ENCODE measurements around the gene SPESP1. TPM values are rescaled to one million over a fixed set of nuclear protein-coding genes. Genes with fewer than 3 reads are reported as not detected.
"Not testable (repeated sequence)": the region's sequence is repeated elsewhere in the genome, so short reads cannot be mapped to it uniquely, and the experiment has no call there.

Gene SPESP1
- 6.5 TPM for polyA plus RNA-seq (2013, experiment 1 of 2; ENCODE audit: insufficient read length)
- polyA plus RNA-seq (2013, experiment 2 of 2; ENCODE audit: insufficient read length) = 6.7 TPM

DNA sequence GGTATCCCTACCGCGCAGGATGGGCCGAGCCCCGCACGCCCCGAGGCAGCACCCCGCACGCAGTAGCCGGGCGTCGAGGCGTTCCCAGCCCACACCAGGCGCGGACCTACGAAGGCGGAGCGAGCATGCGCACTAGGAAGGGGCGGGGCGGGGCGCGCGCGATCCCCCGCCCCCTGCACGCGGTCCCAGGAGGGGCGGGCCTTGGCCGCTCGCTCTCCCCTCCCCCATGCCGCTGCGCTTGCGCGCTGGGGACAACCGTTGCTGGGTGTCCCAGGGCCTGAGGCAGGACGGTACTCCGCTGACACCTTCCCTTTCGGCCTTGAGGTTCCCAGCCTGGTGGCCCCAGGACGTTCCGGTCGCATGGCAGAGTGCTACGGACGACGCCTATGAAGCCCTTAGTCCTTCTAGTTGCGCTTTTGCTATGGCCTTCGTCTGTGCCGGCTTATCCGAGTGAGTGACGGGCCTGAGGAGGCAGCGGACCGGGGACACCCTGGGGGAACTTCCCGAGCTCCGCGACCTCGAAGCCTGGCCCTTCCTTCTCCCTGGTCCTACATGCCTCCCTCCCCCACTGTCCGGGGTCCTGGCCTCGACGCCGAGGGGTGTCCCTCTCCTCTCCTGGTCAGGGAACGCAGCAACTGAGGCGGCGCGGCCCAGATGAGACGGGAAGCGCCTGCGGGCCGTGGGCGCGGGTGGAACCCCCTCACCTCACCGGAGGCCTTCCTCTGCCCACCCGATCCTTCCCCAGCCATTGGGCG lies at the start of gene SPESP1:
Gene SPESP1 (plus strand): TSS at position 258 of the 755 bp plus-strand sequence. CDS start 129 bp downstream, at position 387.
- DNase-seq = peak; percentile 82

DNA sequence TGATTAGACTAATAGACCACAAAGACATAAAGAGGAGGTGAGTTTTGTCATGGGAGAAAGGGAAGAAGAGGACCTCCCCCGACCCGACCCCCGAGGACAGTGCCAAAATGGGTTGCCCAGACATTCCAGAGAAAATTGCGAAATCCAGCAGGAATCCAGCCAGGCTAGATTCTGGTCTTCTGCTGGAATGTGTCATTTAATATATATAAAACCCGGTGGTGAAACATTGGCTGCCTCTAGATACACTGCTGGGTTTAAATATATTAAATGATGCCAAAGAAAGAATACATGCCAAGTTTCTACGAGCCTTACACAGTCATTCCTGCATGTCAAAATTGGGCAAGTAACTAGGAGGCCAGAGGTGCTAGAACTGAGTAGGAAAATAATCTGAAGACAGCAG lies 45.3 kb upstream of the SPESP1 start:
- peak; percentile 78 for DNase-seq

DNA sequence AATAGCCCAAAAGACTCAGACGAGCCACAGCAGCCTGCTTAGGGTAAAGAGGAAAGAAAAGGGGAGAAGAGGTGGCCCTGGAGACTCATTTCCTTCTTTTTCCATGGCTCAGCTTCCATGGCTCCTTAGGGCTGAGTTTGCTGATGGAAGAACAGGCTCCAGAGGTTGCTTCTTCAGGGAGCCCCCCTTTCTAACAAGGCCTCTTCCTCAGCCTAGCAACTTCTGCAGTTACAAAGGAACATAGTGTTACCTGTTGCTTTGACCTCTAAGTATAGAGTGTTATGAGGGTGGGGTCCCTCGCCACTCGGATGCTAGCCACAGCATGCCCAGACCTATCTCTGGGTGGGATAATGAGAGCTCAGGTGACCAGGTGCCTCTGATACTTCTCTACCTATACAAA lies 43.2 kb upstream of the SPESP1 start:
- no peak for DNase-seq

DNA sequence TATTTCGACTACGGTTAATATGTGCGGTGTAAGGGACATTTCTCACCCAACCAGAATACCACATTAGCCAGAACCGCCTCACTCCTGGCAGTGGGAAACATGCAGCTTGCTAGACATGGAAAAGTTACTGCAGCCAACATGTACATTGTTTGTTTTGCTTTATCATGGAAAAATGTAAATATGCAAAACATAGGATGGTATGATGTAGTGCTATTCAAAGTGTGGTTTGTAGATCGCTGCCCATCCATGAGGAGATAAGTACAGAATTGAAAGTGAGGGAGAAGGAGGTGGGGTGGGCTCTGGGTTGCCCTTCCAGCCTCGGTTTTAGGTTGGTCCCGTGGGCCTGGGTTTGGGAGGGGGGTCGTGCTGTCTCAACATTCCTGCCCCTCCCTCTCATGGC lies 42.5 kb upstream of the SPESP1 start:
- DNase-seq = no peak

DNA sequence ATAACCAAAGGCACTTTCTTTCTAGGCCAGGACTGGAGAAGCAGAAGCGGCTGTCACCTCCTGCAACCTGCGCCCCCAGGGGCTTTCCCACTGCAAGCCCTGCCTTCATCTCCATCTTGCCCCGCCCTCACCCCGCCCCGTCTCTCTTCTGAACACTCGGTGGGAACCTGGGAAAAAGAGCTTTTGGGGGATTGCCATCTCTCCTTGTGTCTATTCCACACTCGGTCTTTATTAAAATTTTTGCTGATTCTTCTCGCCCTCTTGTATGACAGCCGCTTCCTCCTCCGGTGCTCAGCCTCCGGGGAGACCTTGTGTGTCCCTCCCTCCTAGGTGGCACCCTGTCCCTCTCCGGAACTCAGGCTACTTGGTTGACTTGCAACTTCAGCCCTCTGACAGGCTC lies 41.9 kb upstream of the SPESP1 start:
- no peak for DNase-seq

DNA sequence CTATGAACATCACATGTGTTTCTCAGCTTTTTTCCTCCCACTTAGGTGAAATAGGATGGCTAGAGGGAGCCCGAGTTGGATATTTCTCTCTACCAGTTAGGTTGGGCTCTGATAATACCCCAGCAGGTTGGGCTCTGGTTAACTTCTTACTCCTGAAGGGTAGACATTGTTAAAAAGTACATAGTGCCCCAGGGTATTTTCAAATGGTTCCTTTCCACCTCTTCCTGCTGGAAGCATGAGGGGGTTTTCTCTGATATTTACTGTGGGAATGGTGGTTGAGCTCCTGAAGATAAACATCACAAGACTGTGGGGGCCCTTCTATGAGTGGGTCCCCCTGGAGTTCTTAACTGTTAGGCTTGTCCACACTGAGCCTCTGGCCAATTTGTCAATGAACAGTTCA lies 36.1 kb upstream of the SPESP1 start:
- no peak for DNase-seq

DNA sequence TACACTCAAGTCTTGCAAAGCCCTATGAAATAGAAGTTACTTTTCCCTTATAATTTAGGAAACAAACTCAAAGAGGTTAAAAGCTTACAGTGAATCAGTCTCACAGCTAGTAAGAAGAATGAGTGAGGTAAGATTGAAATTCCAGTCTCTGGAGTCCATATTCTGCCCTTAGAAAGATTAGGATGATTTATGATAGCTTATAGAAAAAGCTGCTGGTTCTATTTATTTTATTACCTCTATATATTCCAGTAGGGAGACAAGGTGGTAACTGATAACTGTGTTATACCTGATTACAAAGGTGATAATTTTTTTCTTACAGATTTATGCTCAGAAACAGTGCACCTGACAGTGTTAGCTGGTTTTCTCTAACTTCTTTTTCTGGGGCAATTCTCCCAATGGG lies 34.1 kb upstream of the SPESP1 start:
- no peak for DNase-seq

DNA sequence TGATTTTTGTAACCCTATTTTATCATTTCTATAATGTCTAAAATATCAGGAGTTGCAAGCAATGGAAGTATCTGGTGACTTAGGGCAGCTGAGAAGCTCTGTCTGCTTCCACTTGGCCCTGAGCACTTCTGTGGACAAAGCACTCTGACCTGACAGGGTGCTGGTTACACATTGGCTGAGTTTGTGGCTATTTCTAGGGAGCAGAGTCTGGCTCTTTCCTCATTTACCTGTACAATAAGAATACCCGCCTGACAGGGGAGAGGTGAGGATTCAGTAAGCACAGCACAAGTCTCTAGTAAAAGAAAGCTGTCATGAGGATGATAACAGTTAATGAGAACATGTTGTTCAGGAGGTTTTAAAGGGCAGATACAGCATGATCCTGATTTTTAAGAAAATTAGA lies 33.3 kb upstream of the SPESP1 start:
- DNase-seq = no peak

DNA sequence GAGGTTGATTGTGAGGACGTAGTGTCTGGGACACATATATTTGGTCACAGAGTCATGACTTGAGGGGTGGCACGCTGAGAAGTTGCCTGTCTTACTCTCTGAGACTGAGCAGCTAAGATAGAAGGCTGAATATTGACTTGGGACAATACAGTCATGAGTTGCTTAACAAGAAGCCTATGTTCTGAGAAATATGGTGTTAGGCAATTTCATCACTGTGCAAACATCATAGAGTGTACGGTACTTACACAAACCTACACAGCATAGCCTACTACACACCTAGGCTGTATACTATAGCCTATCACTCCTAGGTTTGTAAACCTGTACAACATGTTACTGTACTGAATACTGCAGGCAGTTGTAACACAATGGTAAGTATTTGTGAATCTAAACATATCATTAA lies 30.3 kb upstream of the SPESP1 start:
- DNase-seq = no peak

DNA sequence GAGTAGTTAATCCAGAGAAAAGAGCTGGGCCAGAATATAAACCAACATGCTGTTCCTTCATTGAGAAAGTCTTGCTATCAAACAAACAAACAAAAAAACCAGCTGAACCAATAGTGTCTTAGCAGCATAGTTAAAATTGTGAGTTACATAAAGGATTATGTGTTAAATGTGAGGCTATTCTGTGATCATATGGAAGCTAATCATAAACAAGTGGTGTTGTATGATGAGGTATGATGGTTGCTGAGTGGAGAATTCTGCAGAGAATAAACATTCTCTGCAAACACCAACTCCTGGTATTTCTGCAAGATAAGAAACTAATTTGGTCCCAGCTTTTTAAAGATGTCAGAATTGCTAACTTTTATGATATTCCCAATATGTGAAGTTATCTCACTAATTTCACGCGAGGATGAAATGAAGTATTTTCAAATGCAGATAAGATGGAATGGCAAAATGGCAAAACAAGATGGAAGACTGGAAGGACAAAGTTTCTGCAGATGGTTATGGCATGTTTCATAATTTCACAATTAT lies 22.9 kb upstream of the SPESP1 start:
- no peak for DNase-seq

DNA sequence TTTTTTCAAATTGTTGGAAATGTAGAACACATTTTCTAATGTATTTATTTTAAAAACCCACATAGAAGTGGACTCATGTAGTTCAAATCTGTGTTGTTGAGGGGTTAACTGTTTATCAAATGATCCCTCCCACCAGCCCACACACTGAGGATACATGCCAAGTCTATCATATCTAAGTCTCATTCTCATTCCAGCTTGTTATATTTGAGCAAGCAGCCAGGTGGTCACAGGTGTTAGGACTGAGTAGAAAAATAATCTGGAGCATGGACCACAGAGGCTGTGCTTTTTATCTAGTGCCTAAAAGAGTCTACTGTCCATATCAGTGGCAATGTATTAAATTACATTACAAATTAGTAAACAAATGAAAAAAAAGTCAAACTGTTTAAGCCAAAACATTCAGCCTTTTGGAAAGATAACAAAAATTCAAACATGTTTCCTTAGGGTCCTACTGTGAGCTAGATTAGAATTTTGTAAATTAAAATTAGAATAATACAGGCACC lies 20.7 kb upstream of the SPESP1 start:
- DNase-seq = no peak

DNA sequence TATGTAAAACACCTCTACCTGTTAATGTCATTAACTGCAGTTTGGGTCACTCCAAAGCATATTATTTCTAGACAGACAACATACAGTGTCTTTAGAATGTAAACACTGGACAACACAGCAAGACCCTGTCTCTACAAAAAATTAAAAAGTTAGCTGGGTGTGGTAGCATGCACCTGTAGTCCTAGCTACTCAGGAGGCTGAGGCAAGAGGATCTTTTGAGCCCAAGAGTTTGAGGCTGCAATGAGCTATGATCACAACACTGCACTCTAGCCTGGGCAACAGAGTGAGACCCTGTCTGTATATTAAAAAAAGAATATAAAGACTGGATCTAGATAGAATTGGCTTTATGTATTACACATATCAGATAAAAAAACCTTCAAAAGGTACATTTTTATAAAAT lies 20.0 kb upstream of the SPESP1 start:
- DNase-seq = no peak

DNA sequence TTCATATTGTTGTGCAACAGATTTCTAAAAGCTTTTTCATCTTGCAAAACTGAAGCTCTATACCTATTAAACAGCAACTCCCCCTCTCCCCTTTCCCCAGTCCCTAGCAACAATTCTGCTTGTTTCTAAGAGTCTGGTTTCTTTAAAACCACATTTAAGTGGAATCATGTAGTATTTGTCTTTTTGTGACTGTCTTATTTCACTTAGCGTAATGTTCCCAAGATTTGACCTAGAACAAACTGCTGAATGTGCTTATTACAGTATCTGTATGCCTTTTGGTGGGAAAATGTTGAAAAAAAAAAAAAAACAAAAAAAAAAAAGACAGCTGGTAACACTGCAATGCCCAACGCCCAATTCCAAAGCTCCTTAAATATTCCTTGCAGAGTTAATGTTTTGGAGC lies 19.5 kb upstream of the SPESP1 start:
- DNase-seq = no peak

DNA sequence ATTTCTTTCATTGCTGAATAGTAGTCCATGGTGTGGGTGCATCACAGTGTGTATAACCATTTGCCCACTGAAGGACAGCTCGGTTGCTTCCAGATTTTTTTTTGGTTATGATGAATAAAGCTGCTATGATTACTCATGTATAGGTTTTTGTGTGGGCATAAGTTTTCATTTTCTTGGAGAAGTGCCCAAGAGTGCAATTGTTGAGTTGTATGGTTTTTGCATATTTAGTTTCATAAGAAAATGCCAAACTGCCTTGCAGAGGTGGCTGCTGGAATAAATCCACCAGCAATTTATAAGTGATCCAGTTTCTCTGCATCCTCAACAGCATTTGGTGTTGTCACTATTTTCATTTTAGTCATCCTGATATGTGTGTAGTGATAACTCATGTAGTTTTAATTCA lies 8.4 kb upstream of the SPESP1 start:
- DNase-seq = peak; percentile 25

DNA sequence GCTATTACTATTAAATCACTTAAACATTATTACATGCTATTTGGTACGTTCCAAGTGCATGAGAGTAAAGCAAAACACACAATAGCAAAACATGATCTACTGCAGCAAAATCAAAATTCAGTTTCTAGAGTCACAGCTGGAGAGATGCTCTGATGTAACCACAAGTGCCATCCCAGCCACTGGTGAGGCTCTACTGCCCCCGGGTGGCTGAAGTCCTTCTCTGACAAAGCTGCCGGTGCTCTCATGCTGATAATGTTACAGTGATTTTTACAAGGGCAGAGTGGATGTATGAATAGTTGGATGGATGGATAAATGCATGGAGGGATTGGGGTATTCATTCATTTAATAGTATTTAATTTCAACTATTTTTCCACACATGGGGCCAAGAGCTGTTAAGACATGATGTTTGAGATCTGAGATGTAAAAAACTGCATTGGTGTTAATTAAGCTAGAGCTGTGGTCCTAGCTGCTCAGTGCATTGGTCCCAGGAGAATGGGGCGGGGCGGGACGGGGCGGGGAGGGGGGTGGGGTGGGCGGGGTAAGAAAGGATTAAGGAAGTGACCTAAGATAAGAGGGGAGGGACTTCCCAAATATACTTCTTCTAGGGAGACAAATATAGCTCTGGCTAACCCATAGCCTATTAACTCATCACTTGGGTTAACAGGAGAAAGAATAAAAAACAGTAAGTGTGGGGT lies 5.3 kb upstream of the SPESP1 start:
- DNase-seq = peak; percentile 82

DNA sequence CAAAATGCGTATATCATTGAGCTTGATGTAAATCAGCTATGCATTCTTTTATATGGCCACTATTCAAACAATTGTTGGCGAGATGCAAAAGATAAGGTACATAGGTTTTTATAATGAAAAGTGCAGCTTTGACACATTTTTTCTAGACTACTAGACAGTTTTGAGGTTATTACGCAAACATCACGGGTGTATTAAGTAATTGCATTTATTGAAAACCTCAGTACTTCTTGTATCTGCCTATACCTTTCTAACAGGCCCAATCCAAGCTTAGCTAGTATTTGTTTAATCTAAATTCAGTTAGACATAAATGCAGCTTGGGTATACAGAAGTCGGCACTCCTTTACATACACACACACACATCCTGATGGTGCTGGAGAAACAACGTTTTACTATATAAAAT lies 2.7 kb downstream of the SPESP1 start:
- no peak for DNase-seq

DNA sequence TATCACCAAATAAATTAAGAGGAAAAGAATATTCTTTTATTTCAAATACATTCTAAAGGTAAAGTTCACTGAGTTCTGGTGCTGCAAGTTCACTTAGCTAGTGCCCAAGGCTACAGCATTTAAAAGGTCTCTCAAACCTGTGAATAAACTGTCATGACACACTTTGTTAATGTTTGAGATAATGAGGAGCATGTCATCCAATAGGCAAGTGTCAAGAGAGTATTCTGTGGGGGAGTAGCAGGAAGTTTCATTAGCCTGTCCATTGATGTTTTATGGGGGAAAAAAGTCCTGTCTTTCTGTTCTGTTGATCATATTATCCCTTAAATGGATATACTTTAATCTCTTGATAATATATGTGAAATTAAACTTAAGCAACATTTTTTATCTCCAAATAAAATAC lies 4.0 kb downstream of the SPESP1 start:
- DNase-seq = no peak

DNA sequence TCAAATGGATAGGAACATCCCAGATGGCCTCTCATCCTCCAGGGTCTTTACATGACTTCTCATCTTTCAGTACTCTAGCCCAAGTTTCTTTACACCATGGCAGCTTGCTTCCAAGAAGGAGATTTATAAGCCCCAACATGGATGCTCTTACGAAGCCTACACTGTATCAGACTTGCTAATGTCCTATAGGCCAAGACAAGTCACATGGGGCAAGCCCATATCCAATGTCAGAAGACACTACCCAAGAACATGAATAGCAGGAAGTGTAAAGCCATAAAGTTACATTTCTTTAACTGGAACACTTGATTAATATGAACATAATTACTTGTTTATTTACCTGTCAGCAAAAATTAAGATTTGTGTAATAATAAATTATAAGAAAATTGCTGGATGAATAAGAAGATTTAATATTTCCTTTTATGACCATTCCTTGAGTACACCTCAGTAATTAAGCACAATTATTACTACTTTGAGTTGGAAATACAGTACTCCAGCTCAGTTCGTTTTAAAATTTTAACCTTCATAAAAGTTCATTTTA lies 5.1 kb downstream of the SPESP1 start:
- no peak for DNase-seq

DNA sequence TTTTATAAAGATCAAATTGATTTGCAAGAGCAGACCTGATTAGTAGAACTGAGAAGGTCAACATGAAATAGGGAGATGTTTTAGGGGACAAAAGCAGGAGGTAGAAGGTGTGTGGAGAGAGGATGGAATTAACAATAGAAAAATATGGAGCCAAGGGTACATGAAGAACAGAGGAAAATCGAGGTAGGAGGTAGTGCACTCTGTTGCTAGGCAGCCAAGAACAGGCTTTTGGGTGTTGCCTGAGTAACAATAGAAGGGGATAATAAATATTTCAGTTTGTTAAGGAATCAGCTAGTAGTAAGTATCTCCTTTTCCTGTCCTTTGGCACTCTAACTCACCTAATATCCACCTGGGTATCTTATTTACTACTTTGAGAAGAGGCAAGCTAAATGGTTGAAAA lies 9.2 kb downstream of the SPESP1 start:
- no peak for DNase-seq

DNA sequence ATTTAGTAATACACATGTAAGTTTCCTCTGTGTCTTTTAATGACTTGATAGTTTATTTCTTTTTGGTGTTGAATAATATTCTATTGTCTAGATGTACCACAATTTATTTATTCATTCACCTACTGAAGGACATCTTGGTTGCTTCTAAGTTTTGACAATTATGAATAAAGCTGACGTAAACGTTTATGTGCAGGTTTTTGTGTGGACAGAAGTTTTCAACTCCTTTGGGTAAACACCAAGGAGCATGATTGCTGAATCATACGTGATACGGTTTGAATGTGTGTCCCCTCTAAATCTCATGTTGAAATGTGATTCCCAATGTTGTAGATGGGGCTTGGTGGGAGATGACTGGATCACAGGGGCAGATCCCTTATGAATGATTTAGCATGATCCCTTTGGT lies 21.5 kb downstream of the SPESP1 start:
- no peak for DNase-seq

DNA sequence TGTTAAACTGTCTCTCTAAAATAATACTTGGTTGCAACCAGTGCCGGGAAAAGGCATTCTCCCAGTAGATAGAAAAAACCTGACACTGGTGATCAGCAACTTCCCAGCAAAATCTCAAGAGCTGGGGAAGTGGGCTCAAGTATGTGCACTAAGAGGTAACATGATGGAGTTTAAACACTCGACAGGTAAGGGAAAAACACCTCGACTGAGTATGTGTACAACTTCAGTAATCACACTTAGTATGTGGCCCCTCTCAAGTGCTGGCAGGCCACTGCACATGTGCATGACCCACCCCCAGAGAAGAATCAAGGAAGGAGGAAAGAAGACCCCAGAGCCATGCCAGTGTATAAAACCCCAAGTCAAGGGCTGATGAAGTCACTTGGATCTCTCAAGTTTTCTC lies 27.4 kb downstream of the SPESP1 start:
- no peak for DNase-seq

DNA sequence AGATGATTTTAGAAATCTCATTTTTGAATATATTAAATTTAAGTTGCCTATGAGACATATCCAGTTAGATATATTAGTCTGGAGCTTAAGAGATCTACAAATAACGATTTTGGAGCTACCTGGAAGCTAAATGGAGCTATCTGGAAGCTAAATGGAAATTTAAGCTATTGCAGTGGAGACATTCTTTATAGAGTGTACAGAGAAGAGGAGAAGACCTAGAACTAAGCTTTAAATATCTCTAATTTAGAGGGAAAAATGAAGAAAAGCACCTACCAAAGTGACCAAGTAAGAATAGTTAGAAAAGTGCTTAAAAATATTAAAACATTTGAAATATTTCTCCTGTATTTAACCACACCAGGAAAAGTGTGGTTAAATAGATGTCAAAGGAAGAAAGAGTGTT lies 28.3 kb downstream of the SPESP1 start:
- DNase-seq = no peak

DNA sequence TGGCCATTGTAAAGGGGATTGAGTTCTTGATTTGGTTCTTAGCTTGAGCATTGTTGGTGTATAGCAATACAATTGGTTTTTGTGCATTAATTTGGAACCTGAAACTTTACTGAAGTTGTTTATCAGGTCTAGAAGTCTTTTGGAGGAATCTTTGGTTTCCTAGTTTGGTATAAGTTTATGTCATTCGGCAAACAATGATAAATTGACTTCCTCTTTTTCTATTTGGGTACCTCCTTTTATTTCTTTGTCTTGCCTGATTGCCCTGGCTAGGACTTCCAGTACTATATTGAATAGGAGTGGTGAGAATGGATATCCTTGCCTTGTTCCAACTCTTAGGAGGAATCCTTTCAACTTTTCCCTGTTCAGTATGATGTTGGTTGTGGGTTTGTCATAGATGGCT lies 32.1 kb downstream of the SPESP1 start:
- DNase-seq = no peak

DNA sequence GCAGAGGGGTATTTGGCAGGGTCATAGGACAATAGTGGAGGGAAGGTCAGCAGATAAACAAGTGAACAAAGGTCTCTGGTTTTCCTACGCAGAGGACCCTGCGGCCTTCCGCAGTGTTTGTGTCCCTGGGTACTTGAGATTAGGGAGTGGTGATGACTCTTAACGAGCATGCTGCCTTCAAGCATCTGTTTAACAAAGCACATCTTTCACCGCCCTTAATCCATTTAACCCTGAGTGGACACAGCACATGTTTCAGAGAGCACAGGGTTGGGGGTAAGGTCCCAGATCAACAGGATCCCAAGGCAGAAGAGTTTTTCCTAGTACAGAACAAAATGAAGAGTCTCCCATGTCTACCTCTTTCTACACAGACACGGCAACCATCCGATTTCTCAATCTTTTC lies 33.4 kb downstream of the SPESP1 start:
- DNase-seq = not testable (repeated sequence)
